HG02970 (cell line): ENCODE results near the gene OR2H2.

ENCODE experiments used
- ATAC-seq: cut with Tn5 transposase; IDR thresholded peaks from one replicate; pipeline ENCODE4 v1.9.1; 2021; ENCODE audit warnings: mild to moderate bottlenecking, moderate library complexity, moderate number of reproducible peaks; ENCODE audit not compliant: unreplicated experiment, low FRiP score

Gene OR2H2

DNA sequence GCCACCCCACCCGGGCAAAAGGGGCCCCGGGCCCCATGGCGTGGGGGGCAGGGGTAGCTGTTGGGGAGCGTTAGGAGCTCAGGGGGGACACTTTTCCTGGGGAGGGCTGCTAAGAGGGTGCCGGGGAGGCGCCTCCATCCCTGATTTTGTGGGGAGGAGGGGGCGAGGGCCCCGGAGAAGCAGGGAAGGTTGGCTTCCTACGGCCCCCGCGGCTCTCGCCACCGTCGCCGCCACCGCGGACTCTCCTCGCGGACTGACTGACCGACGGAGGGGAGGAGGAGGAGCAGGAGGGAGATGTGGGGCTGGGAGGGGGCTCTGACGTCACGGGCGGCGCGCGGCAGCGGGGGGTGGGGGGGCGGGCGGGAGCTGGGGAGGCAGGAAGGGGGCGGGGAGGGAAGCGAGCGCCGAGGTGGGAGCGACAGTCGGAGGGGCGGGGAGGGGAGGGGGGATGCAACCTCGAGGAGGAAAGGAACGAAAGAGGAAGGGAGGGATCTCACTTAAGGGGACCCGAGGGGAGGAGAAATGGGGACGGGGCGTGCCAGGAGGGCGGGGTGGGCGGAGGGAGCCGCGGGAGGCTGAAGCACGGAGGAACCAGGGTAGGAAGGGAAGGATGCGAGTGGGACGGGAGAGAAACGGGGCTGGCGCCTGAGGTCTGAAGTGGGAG lies 43.0 kb downstream of the OR2H2 start:
- ATAC-seq: no peak

DNA sequence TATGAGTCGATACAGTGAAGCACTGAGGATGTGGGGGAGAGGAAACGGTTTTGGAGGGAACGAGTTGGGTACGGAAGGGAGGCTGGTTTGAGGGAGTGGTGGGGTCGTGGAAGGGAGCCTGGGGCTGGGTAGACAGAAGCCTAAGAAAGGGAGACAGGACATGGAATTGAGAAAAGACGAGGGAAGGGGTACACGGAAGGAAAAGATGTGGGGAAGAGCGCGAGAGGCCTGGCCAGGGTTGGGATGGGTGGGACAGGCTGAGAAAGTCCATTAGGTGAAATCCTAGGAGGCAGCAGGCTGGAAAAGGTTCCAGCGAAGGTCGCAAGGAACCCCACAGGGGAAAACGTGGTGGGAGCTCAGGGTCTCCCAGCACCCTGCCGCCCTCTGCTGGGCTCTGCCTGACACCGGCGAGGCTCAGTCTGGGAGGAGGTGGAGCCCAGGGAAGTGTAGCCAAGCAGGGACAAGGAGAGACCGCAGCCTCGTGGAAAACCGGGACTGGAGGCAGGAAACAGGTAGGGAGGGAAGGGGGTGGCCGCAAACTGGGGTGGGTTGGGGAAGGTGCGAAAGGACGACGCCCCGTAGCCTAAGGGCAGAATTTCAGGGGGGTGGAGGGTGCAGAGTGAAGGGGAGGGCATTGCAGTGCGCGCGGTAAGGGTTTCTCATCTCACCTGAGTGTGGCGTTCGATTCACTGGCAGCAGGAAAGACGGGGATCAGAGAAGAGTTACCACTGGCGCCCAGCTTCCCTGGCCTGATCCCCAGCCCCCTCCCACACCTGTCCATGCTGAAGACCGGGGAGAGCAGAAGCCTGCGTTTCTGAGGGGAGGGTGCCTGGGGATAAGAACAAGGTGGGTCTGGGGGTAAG lies 43.7 kb downstream of the OR2H2 start:
- ATAC-seq: no peak

DNA sequence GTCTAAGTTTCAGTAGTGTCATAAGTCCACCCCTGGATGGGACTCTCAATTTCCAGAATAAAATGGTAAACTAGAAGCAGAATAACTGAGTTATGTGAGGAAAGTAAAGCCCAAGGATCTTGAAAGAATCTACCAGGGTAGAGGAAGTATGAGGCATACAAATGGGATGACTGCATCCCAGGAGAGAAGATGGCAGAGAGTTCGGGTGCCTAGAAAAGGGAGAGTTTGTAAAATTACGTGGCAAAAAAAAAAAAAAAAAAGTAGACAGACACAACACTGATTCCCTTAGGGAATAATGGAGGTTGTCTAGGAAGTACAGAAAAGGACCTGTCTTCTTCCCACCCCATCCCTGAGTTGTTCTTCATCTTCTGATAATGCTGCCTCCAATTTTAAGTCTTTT lies 44.6 kb downstream of the OR2H2 start:
- no peak for ATAC-seq

DNA sequence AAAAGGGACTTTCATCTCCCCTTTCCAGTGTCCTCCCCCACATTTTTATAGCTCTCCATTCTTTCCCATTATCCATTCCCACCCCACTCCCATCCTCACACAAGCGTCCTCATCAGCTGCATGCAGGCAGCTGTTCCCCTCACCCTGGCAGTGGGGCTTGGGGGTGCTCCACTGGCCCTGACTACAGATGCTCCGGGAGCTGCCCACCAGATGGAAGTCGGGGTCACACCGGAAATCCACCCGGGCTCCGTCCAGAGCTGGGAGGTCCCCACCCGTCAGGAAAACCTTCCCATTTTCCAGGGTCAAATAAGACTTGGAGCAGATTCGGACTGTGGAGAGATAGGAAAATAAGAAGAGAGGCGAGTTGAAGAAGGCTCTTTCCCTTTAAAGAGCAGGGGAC lies 45.4 kb downstream of the OR2H2 start:
- no peak for ATAC-seq

DNA sequence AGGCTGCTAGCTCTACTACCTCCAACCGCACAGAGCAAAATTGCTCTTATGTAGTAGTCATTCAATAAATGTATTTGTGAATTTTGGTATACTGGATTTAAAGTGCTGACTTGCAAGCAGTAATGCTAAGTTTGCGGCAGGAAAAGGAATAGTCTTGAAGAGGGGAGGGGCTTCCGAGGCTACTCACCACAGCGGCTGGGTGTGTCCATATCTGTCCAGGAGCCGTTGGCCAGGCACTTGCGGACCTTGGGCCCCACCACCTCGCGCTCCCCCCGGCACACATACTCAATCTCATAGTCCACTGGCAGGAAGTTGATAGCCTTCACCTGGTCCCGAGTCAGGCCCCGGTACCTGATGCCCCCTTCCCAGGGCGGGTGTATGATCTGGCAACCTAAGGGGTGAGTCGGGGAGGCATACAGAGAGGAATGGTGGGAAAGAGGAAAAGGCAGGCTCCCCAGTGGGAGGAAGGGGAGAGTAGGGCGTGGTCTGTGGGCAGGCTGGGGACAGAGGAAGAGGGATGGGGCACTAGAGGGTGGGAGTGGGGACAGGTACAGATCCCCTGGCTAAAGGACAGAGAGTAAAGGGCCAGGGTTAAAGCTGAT lies 46.4 kb downstream of the OR2H2 start:
- no peak for ATAC-seq

DNA sequence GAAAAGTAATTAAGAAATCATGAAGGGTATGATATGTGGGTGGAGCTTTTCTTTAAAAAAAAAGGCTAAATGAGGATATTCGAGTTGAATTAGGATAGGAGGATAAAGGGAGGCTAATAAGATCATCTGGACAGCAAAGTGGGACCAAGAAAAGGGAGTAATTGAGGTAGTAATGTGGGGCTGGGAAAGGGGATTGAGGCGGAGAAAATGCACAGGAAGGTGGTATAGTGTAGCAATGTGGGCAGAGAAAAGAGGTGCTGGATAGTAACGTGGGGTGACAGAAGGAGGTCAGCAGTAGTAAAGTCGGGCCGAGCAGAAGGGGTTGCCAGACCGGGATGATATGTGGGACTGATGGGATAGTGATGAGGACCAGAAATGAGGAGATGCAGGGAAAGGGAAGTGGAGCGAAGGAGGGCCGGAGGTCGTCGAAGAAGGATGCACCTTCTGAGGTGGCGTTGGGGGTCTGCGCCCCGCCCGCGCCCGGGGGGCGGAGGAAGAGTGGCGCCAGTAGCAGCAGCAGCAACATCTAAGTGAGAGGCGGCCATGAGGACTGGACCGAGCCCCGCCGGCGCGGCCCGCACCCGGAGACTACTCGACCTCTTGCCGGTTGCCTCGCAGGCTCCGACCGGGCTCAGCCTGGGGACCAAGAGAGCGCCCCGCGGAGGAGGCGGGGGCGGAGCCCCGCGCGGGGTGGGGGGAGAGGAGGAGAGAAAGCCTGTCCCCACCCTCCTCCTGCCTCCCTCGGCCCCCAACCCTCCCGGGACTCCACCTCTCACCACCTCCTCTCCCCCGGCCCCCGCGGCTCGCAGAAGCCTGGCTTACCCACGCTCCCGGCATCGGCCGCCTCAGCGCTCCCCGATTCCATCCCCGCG lies 47.2 kb downstream of the OR2H2 start:
- peak; percentile 45 for ATAC-seq

DNA sequence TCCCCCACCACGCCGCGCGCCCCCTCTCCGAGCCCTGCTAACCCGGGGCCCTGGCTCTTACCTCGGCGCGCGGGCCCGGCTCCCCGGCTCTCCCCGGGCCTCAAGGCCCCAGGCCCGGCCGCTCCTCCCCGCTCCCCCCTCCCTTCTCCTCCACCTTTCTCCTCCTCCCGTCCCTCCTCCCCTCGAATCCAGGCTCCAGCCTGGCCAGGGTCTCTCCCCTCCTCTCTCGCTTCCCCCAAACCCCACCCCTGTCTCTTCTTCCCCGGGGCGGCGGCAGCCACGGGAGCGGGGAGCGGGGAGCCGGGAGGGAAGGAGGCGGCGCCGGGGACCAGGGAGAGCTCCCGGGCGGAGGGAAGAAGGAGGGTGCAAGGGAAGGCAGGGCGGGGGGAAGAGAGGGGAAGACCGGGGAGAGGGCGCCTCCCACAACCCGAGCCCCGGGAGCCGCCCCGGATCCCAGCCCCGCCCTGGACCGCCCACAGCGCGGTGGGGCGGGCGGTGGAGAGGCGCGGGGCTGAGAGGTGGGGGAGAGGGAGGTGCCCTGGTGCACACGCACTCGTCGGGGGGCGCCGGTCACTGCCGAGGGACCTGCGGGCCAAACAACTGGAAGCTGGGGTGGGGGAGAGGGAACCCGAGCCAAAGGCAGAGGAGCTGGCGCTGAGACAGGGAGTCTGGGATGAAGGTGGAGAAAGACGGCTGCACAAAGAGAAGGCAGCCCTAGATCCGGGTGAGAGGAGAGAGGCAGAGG lies 48.0 kb downstream of the OR2H2 start, which contains the start of gene GABBR1:
TSS of gene GABBR1 (minus strand) at position 395 of the 745 bp plus-strand sequence. CDS start 798 bp downstream, outside the sequence.
- peak; percentile 41 for ATAC-seq

DNA sequence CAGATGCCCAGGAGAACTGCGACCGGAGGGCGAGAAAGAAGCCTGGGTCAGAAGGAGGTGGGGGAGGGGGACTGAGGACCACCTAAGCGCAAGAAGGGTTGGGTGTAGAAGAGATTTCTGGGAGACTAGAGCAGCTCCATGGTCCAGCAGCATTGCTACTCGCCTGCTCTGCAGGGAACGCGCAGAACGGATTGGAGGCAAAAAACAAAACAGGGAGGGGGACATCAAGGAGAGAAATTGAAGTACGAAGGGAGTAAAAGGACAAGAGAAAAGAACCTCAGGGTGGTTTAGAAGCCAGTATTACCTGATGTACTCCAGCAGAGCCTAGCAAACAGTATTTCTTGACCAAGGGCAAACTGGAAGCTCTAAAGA lies 48.6 kb downstream of the OR2H2 start:
- ATAC-seq: no peak

DNA sequence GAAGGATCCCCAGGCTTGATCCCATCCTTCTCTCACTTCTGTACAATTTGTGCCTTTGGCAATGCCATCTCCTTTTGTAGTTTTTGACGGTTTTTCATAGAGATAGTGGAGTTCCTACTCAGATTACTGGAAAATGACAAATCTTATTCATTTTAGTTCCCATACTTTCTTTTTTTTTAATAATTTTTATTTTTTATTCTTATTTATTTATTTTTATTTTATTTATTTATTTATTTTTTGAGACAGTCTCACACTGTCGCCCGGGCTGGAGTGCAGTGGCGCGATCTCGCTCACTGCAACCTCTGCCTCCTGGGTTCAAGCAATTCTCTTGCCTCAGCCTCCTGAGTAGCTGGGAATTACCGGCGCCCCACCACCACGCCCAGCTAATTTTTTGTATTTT lies 52.3 kb downstream of the OR2H2 start:
- ATAC-seq: no peak
